HEK293 (cell line): ENCODE results near the gene RNF32.

Source experiments
- GLI4 ChIP-seq: fragments of 450-650 bp; formaldehyde crosslinking; IDR thresholded peaks from 2 replicates; pipeline ENCODE4 v1.5.1; 2016; ENCODE audit warnings: missing biosample characterization, missing genetic modification characterization
- ZNF174 ChIP-seq: fragments of 450-650 bp; formaldehyde crosslinking; IDR thresholded peaks from 2 replicates; pipeline ENCODE4 v1.5.0; 2017; ENCODE audit warnings: missing biosample characterization, mild to moderate bottlenecking, missing genetic modification characterization
- ZNF248 ChIP-seq: fragments of 450-650 bp; formaldehyde crosslinking; IDR thresholded peaks from 2 replicates; pipeline ENCODE4 v1.5.1; 2017; ENCODE audit warnings: missing biosample characterization, missing genetic modification characterization
- ZNF571 ChIP-seq: fragments of 450-650 bp; formaldehyde crosslinking; IDR thresholded peaks from 2 replicates; pipeline ENCODE4 v1.5.0; 2017; ENCODE audit warnings: missing biosample characterization, missing genetic modification characterization
- ZNF791 ChIP-seq: fragments of 450-650 bp; formaldehyde crosslinking; IDR thresholded peaks from 2 replicates; pipeline ENCODE4 v1.5.1; 2016; ENCODE audit warnings: missing biosample characterization, missing genetic modification characterization
- TF ChIP-seq, protein P1 (sequence below): fragments of 450-650 bp; formaldehyde crosslinking; IDR thresholded peaks from 2 replicates; pipeline ENCODE4 v1.5.1; 2016; ENCODE audit warnings: missing biosample characterization, missing genetic modification characterization

GRCh38 chr7:156703209-156703608, 62.6 kb downstream of the RNF32 start:
- TF ChIP-seq ZNF248 (no peak), GLI4 (no peak), ZNF571 (tag by site-specific recombination) (no peak), ZNF174 (tag by site-specific recombination) (no peak), ZNF791 (tag by site-specific recombination) (no peak)
- TF ChIP-seq, protein P1, sequence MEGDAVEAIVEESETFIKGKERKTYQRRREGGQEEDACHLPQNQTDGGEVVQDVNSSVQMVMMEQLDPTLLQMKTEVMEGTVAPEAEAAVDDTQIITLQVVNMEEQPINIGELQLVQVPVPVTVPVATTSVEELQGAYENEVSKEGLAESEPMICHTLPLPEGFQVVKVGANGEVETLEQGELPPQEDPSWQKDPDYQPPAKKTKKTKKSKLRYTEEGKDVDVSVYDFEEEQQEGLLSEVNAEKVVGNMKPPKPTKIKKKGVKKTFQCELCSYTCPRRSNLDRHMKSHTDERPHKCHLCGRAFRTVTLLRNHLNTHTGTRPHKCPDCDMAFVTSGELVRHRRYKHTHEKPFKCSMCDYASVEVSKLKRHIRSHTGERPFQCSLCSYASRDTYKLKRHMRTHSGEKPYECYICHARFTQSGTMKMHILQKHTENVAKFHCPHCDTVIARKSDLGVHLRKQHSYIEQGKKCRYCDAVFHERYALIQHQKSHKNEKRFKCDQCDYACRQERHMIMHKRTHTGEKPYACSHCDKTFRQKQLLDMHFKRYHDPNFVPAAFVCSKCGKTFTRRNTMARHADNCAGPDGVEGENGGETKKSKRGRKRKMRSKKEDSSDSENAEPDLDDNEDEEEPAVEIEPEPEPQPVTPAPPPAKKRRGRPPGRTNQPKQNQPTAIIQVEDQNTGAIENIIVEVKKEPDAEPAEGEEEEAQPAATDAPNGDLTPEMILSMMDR (tag by site-specific recombination): no peak
